ENCODE data around the gene LY6G6C.

Gene LY6G6C

DNA sequence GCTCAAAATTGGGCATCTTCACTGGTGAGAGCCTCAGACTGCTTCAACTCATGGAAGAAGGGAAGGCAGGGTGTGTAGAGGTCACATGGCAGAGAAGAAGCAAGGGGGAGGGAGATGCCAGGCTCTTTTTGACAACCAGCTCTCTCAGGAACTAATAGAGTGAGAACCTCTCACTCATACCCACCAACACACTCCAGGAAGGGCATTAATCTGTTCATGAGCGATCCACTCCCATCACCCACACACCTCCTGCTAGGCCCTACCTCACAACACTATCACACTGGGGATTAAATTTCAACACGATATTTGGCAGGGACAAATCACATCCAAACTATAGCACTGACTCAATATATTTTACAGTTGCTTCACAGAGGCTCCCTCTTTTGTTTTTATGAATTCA is 20.3 kb upstream of the LY6G6C start:
- no peak for DNase-seq (ENCODE audit: low spot score)

DNA sequence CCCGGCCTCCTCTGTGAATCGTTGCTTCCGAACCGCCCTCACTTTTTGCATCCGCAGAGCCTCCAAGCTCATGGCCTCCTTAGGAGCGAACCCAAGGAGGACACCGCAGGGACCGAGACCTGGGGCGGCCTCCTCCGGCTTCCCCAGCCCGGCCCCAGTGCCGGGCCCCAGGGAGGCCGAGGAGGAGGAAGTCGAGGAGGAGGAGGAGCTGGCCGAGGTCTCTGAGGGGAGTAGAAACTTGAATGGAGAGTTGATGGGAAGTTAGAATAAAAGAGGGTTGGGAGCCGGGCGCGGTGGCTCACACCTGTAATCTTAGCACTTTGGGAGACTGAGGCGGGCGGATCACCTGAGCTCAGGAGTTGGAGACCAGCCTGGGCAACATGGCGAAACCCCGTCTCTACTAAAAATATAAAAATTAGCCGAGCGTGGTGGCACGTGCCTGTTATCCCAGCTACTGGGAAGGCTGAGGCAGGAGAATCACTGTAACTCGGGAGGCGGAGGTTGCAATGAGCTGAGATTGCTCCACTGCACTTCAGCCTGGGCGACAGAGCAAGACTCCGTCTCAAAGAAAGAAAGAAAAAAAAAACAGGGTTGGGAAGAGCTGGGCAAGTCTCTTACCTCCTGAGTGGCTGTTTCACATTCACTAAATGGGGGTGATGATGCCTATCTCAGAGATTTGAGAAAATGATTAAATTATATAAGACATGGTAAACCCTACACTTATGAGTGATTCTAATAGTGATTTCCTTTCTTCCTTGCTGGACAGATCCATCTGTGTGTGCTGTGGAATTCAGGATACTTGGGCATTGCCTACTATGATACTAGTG is 19.1 kb upstream of the LY6G6C start:
- no peak for DNase-seq (ENCODE audit: low spot score)

DNA sequence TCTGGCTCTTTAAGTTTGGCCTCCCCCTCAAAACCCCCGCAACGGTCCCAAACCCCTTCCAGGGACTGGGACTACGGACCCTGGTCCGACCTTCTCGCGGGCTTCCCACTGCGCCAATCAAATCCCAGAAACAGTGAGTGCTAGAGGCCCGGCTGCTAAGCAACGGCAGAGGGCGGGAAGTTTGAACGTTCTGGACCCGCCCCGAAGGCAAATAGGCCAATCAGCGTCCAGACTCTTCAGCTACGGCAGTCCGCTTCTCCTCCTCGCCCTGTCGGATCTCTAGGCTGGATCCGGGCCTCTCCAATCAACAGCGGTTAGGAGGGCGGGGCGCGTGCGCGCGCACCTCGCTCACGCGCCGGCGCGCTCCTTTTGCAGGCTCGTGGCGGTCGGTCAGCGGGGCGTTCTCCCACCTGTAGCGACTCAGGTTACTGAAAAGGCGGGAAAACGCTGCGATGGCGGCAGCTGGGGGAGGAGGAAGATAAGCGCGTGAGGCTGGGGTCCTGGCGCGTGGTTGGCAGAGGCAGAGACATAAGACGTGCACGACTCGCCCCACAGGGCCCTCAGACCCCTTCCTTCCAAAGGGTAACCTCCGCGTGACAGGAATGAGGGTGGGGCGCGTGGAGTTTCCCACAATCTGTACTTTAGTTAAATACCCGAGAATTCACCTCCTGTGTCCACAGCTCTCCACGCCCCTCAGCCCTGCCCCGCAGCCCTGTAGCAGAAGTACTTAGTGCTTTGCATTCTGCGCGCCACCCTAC is 18.3 kb upstream of the LY6G6C start, which contains the start of gene MSH5:
Gene MSH5 (plus strand): TSS at position 367 of the 758 bp plus-strand sequence. CDS start 462 bp downstream, outside the sequence.
- DNase-seq (ENCODE audit: low spot score): peak; percentile 99

DNA sequence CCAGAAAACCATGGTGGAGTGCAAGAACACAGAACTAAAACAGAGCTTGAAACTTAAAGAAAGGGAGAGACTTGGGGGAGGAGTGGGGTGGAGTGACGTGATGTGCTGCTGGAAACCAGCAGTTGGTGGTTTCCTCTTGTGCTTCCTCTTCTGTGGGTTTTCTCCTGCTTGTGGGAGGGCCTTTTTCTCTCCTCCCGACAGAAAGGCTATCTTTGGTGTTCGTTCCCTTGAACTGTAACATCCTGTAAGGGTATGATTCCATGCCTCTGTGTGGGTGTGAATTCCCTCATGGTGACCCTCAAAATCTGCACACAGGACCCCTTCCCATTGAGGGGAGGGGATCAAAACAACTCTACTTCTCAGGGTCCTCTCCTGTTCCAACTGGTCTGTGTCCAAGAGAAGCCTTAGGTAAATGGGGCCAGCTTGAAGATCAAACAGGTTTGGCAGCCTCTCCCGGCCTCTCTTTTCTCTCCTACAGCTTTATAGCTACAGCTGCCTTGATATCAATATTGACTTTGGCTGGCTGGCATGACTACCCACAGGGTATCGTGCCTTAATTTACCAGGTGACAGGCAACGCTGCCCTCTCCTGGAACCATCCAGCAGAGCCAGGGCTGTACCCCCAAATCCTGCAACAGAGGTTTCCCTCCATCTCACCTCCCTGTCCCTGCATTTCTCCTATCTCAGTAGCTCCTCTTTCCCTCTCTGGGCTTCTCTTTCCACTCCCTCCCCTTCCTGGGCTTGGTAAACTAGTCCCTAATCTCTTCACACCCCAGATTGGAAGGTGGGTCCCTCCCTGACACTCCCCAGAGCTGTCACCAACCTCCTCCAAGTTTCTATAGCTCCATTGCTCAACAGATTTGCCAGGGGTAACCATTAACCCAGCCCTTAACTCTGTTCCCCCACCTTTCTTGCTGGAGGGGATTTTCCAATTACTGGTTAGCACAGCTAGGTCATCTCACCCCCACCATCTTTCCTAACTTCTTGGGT is 16.7 kb upstream of the LY6G6C start:
- peak; percentile 80 for DNase-seq (ENCODE audit: low spot score)

DNA sequence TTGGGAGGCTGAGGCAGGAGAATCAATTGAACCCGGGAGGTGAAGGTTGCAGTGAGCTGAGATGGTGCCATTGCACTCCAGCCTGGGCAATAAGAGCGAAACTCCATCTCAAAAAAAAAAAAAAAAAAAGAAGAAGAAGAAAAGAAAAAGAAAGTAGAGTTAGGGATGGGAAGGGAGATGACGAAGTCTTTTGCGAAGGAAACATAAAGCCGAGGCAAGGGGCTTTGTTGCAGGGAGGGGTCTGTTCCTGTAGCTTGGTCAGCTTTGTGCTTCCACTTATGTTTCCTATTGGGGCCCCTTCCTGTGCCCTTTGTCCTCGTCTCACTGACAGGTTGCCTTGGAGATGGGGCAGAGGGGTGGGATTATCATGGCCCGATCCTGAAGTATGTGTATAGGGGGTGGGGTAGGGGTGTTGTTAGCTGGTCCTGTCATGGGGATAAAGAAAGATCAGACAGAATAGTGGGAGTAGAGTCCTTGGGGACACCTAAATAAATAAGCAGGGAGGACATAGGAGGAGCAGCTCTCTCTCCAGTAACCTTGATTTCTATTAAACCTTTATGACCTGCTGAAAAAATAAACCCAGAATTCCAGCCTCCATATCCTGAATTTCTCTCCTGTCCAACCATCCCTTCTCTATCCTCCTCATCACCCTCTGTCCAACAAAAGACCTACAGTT is 15.9 kb upstream of the LY6G6C start:
- DNase-seq (ENCODE audit: low spot score): no peak

DNA sequence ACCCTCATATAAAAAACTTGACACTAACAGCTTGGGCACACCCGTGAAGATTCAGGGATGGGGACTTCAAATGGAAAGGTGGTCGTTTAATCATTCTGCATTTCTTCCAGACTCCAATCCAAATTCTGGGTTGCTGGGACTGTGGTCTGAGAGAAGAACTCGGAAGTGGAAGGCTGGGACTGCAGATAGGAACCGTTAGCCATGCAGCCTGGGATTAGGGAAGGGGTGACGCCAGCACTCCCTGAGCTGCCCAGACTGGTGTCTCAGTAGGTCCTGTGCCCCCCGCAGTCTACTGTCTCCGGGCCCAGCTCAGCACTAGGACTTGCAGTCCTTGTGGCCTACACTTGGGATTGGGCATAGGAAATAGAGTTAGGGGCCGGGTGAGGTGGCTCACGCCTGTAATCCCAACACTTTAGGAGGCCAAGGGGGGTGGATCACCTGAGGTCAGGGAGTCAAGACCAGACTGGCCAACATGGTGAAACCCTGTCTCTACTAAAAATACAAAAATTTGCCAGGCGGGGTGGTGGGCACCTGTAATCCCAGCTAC is 15.3 kb upstream of the LY6G6C start:
- no peak for DNase-seq (ENCODE audit: low spot score)

DNA sequence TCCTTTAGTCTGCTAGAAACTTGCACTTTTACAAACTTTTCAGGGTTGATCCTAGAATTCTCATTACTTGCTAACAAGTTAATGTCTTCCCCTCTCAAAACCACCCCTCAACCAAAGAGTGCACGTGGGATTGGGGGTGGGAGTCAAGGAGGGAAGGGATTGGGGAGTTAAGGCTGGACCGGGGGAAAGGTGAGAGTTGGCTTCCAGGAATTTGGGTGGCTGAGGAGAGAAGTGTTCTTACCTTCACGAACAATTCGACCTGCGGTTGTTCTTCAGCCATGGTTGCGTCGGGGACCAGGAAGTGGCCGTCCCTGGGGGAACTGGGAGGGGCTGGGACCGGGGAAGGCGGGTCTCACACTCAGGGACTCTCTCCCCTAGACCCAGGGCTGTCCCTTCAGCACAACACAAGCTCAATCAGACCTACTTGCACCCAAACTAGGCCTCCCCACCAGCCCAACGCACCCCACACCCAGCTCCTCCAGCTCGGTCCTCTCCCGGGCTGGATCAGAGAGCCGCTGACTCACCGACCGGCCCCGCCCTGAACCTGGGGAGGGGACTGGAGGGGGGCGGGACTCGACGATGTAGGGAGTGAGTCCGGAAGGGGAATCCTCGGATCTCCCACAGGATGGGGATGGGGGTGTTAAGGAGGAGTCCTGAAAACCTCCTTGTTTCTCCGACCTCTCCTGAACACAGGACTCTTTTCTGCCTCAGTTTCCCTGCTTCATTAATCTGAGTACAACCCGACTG is 14.6 kb upstream of the LY6G6C start, which contains the start of gene CLIC1:
Gene CLIC1 (minus strand): TSS at position 510 of the 747 bp plus-strand sequence. CDS start 230 bp downstream, at position 280.
- DNase-seq (ENCODE audit: low spot score): peak; percentile 81

DNA sequence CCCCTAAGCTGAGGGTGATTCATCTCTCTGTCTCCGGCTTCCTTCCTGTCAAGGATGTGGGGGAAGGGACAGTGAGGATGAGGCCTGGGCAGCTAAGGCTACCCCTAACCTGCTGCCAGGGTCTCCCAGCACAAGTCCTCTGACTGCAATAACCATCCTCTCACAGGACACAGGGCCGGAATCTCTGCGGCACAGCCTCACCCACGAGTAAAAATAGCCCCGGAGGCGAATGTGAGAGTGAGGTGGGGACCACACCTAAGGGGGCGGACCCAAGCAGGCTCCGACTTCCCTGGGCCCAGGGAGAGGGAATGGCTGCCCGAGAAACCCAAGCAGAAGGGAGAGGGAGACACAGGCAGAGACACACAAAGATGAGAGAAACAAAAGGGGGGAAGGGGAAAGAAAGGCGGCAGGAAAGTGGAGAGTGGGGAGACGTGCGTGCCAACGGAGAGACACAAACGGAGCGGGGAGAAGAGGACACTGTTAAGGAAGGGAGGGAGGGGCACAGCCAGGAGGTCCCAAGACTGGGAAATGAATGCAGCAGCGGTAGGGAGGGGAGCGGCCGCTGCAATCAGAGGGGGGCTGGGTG is 13.4 kb upstream of the LY6G6C start:
- peak; percentile 68 for DNase-seq (ENCODE audit: low spot score)

DNA sequence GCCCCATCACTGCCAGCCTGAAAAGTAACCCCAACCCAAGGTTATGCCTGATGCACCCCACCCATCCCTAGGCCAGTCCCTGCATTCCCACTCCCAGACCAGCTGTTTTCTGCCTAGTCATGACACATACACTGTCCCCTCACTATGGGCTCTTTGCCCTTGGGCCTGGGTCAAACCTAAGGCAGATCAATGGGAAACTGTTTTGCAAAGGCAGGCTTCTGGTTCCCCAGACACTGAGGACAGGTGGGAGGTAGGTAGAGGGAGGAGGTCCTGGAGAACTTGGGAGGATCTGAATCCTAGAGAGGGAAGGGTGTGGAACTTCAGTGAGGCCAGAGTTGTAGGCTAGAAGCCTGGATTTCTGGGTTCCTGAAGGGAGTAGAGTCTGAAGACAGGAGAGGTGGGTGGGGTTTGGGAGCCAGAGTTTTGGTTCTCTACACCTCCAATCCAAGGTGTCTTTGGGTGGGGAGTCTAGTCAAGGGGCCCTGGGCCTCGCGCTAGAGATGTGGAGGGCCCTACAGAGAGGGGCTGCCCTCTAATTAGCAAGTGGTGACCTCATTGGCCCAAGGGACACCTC is 12.8 kb upstream of the LY6G6C start:
- no peak for DNase-seq (ENCODE audit: low spot score)

DNA sequence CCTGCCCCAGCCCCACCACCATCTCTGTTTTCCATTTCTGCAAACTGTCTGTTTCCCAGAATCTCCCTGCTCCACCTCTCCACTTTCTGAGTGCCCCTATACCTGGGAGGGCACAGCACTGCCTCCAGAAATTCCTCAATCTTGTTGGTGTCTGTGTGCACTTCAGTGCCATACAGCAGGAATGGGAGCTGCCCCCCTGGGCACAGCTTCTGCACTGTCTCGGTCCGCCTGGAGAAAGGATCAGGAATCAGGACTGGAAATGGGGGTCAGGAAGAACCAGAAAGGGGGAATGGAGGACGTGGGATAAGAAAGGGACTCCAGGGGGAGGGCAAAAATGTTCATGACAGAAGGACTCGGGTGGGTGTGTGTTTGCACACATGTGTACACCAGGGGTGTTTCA is 12.2 kb upstream of the LY6G6C start:
- no peak for DNase-seq (ENCODE audit: low spot score)

DNA sequence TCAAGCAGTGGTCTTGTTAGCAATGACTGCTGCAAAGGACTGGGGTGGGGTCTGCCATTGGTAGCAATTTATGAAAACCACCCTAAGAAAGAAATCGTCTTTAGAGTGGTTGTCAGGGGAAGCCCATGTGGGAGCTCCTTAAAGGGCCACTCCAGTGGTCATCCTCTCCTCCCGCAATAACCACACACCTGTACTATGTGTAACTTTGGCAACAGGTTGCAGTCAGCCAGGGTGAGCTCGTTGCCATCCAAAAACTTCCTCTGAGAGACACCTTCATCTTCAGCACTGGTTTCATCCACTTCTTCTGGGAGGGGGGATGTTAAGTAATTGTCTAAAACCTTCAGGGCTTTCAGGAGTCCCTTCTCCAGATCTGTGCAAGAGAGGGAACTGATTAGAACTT is 10.5 kb upstream of the LY6G6C start:
- no peak for DNase-seq (ENCODE audit: low spot score)

DNA sequence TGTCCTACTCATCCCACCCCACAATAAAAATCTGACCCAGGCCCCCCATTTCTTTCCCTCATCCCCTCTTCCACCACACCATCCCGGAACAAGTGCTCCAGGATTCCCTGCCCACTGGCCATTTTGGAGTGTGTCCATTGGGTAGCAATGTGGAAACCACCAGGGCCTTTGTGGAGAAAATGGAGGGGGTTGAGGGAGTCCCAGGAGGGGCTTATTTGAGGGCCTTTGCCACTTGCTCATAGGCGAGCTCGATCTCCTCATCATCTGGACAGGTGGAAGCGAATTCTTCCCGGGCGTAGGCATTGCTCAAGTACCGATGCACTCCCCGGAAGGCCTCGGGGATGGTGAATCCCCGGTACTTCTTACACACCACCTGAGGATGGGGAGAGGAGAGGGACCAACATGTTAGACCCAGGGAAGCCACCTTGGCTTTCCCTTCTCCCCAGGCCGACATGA is 9.1 kb upstream of the LY6G6C start:
- DNase-seq (ENCODE audit: low spot score): no peak

DNA sequence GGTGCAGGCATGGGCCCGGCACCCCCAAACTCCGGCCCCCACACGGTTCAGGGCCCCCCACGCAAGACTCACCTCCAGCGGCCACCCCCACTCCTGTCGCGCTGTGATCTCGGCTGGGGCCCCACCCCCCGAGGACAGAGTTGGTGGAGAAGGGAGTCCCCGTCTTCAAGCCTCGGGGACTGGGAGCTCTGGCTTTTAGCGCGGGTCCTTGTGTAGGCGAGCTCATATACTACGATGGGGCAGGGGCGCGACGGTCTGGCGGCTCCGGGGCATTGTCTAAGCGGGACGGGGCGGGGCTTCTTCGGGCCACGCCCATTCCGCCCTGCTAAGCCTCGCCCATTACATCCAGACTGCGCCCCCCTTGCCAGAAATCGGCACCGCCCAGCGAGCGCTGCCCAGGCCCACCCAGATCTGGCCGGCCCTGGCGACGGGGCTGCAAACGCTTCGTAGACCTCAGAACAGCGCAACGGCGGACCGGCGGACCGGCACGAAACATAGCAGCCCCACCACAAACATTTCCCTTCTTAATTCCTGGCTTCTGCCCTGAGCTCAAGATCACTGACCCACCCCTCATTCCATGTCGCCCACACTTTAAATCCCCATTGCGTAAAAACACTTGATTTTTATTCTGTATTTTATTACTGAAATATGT is 8.6 kb upstream of the LY6G6C start:
- DNase-seq (ENCODE audit: low spot score): no peak

DNA sequence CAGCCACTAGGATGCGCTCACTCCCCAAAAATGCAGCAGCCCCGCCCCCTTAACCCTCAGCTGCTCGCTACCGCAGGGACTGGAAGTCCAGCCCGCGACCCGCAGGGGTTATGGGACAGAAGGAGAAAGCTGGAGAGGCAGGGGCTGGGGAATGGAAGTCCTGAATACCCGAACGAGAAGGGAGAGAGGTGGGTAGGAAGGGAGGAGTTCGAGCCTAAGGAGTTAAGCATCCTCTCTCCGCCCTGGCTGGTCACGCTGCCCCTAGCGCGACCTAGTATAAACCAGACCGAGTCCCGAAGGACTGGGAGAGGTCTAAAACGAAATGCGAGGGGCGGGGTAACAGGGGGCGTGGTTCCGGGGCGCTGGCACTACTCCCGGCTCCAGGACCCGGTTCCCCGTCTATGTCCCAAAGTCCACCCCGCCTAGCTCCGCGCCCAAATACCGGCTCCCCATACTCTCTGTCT is 8.0 kb upstream of the LY6G6C start:
- no peak for DNase-seq (ENCODE audit: low spot score)

DNA sequence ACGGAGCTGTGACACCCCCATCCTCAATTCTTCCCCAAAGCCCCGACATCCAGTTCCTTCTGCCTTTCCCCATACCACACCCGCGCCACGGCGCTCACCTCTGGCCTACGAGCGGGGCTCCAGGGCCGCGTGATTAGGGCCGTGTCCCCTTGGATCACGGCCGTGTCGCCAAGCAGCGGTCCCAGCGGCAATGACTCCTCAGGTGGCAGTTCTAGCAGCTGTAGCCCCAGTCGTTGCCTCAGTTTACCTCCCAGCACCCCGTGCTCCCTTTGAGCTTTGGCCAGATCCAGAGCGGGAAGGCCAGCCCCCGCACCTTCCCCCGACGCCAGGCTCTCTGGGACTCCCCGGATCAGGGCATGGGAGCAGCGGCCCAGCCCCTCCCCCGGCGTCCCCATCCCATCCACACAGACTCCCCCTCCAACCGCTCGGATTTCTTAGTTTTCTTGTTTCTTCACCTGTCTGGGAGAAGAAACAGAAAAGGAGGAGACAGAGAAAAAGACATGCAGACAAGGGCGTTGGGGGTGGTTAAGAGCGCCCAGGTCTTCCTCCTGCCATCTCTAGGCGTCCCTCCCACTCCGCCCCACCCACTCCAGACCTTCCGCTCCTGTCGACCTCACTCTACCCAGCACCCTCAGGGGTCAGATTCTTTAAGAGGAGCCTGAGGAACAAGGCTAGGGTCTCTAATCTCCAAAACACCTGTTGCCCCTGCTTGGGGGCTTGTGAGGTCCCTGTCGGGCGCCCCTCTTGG is 7.4 kb upstream of the LY6G6C start, which contains the start of gene DDAH2:
Gene DDAH2 (minus strand): TSS at position 533 of the 748 bp plus-strand sequence. CDS start 138 bp downstream, at position 395.
- no peak for DNase-seq (ENCODE audit: low spot score)

DNA sequence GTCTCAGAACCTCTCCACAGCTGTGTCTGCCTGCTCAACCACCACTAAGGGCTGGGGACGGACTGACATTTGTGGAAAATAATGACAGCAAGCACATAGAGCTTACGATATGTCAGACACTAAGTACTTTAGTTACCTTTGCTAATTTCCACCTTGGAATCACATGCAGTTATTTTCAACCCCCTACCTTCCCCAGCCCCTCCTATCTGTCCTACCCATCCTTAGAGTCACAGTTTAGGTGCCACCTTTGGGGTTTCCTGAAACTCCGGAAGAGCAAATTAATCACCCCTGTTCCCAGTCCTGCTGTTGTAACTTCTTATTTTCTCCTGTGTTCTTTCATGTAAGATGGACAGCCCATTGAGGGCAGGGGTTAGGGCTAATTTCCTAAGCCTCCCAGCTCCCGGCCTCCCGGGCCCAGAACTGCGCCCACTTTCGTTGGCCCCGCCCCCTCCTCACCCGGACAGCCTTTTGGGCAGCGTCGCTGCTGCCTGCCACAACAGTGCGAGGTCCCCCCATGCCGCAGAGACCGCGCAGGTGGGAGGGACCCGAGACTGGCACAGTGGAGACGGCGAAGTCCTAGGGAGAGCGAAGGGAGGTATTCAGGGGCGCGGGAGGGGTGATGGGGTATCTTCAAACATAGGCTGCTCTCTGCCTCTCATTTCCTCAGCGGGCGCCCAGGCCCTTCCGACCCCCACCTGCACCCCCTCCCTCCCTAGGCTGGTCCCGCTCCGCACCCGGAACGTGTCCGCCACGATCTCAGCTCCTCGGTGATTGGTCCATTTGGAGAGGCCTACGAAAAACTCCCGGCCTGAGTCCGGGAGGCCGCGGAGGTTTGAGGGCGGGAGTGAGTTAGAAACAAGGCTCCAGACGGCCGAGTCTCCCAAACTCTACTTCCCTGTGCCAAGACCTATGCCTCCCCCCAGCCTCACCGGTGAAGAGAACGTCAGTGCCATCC is 6.4 kb upstream of the LY6G6C start:
- no peak for DNase-seq (ENCODE audit: low spot score)
